ENCODE results near the gene GET4. TPM values are rescaled to one million over a fixed set of nuclear protein-coding genes. Genes with fewer than 3 reads are reported as not detected.
A peak's percentile ranks its signal among the peaks of the same experiment; 100 is the strongest.

The GET4 gene
- total and polyA plus RNA-seq, 10 of the 15 experiments (the other 5 are each of a cell fraction or from before 2014, with no cell fraction given): 0.66 to 73.8 (median 34.0) TPM

- TF ChIP-seq RCOR1 (conservative IDR thresholded peaks at IDR 0.05; ENCODE audit: low read depth, low read length) (peak; percentile 82; the same call in 1 of the 2 replicates), KLF5 (IDR thresholded peaks at IDR 0.05; ENCODE audit: partially characterized antibody) (no peak), SREBF2 (IDR thresholded peaks at IDR 0.05; ENCODE audit: low read length) (no peak; the same call in 1 of the 2 replicates), SP1 (IDR thresholded peaks at IDR 0.05; ENCODE audit: low read depth, low read length) (peak; percentile 81), RUNX3 (IDR thresholded peaks at IDR 0.05; ENCODE audit: low read length) (peak; percentile 51), BCL11A (IDR thresholded peaks at IDR 0.05; ENCODE audit: low read depth, low read length) (no peak), RAD51 (IDR thresholded peaks at IDR 0.05) (peak; percentile 99), RELB (IDR thresholded peaks at IDR 0.05; ENCODE audit: low read depth) (no peak), IRF3 (IDR thresholded peaks at IDR 0.05) (no peak; the same call in none of the 2 replicates), FOXK2 (IDR thresholded peaks at IDR 0.05) (no peak; the same call in 1 of the 2 replicates), JUNB (IDR thresholded peaks at IDR 0.05) (no peak), ZNF274 (IDR thresholded peaks at IDR 0.05; ENCODE audit: insufficient read depth, insufficient read length) (no peak), NRF1 (conservative IDR thresholded peaks at IDR 0.05; ENCODE audit: low read depth, low read length) (no peak), EED (IDR thresholded peaks at IDR 0.05; ENCODE audit: low read depth) (no peak), HDAC2 (IDR thresholded peaks at IDR 0.05) (no peak), BMI1 (IDR thresholded peaks at IDR 0.05; ENCODE audit: borderline replicate concordance) (no peak), NFYB (IDR thresholded peaks at IDR 0.05; ENCODE audit: insufficient read depth, low read depth, low read length) (peak; percentile 97), ZSCAN29 (IDR thresholded peaks at IDR 0.05) (peak; percentile 76; the same call in 1 of the 2 replicates), POLR2A (IDR thresholded peaks at IDR 0.05; ENCODE audit: low read depth, low read length) (peak; percentile 92)
These were observed at the start of gene GET4 (continued) for GRCh38 chr7:876077-876971.
